Measurements from ENCODE around the gene SH3D19.

SH3D19 gene

GRCh38 chr4:151321586-151321985 lies 3.8 kb downstream of the SH3D19 start:
- no peak for DNase-seq (ENCODE audit: low read depth in 2 of 2)

- DNase-seq (ENCODE audit: low read depth in 2 of 2), result no peak
These were observed 5.9 kb downstream of the SH3D19 start for GRCh38 chr4:151319490-151319889.

- DNase-seq (ENCODE audit: low read depth in 2 of 2), result no peak
These were observed 6.9 kb downstream of the SH3D19 start for GRCh38 chr4:151318307-151319006.

GRCh38 chr4:151316645-151317044 lies 8.8 kb downstream of the SH3D19 start:
- DNase-seq (ENCODE audit: low read depth in 2 of 2), result no peak

GRCh38 chr4:151315212-151315886 lies 10.1 kb downstream of the SH3D19 start:
- no peak for DNase-seq (ENCODE audit: low read depth in 2 of 2)

- no peak for DNase-seq (ENCODE audit: low read depth in 2 of 2)
These were observed 10.9 kb downstream of the SH3D19 start for GRCh38 chr4:151314479-151314878.

- no peak for DNase-seq (ENCODE audit: low read depth in 2 of 2)
These were observed 11.4 kb downstream of the SH3D19 start for GRCh38 chr4:151314010-151314355.

GRCh38 chr4:151313306-151314009 lies 11.9 kb downstream of the SH3D19 start:
- no peak for DNase-seq (ENCODE audit: low read depth in 2 of 2)

GRCh38 chr4:151310124-151310728 lies 15.2 kb downstream of the SH3D19 start:
- no peak for DNase-seq (ENCODE audit: low read depth in 2 of 2)

GRCh38 chr4:151304755-151305154 lies 20.6 kb downstream of the SH3D19 start:
- DNase-seq (ENCODE audit: low read depth in 2 of 2), result no peak

- no peak for DNase-seq (ENCODE audit: low read depth in 2 of 2)
These were observed 21.2 kb downstream of the SH3D19 start for GRCh38 chr4:151304226-151304625.

GRCh38 chr4:151302432-151302831 lies 23.0 kb downstream of the SH3D19 start:
- DNase-seq (ENCODE audit: low read depth in 2 of 2), result no peak

GRCh38 chr4:151297170-151297569 lies 28.2 kb downstream of the SH3D19 start:
- no peak for DNase-seq (ENCODE audit: low read depth in 2 of 2)

GRCh38 chr4:151296227-151296626 lies 29.2 kb downstream of the SH3D19 start:
- DNase-seq (ENCODE audit: low read depth in 2 of 2), result no peak

GRCh38 chr4:151294833-151295496 lies 30.4 kb downstream of the SH3D19 start:
- DNase-seq (ENCODE audit: low read depth in 2 of 2), result no peak

- no peak for DNase-seq (ENCODE audit: low read depth in 2 of 2)
These were observed 33.4 kb downstream of the SH3D19 start for GRCh38 chr4:151292038-151292437.

GRCh38 chr4:151291485-151291884 lies 33.9 kb downstream of the SH3D19 start:
- no peak for DNase-seq (ENCODE audit: low read depth in 2 of 2)

- DNase-seq (ENCODE audit: low read depth in 2 of 2), result no peak
These were observed 38.0 kb downstream of the SH3D19 start for GRCh38 chr4:151287409-151287808.

GRCh38 chr4:151284534-151285245 lies 40.7 kb downstream of the SH3D19 start:
- DNase-seq (ENCODE audit: low read depth in 2 of 2), result no peak

GRCh38 chr4:151276787-151277562 lies 48.4 kb downstream of the SH3D19 start, which contains the start of gene PRSS48:
Gene PRSS48, plus strand, starts transcription at chr4:151277161. Its CDS starts 12 bp downstream, at chr4:151277173.
- DNase-seq (ENCODE audit: low read depth in 2 of 2), result no peak

All from stimulated activated CD8-positive, alpha-beta memory T cell treated with anti-CD3 and anti-CD28 coated beads, Interleukin-2, amount 100 ng/mL, for 1 hour (primary cell).